Activated CD4-positive, alpha-beta T cell treated with anti-CD3 and anti-CD28 coated beads, Interleukin-2, amount 50 U/mL, for 48 hours (primary cell): ENCODE measurements around the gene STAT4.

Experiments
- DNase-seq, 2 experiments: peaks; one replicate each; pipeline ENCODE4 v3.0.0-alpha.2; 2020

The STAT4 gene

GRCh38 chr2:191038741-191039140 is 112.1 kb downstream of the STAT4 start:
- no peak for DNase-seq

- DNase-seq: no peak
Measured at GRCh38 chr2:191038241-191038725, 112.5 kb downstream of the STAT4 start.

- DNase-seq: no peak
Measured at GRCh38 chr2:191037351-191037750, 113.4 kb downstream of the STAT4 start.

GRCh38 chr2:191036363-191036762 is 114.4 kb downstream of the STAT4 start:
- DNase-seq: no peak

- no peak for DNase-seq
Measured at GRCh38 chr2:191032588-191033429, 118.0 kb downstream of the STAT4 start.

- no peak for DNase-seq
Measured at GRCh38 chr2:191031256-191031655, 119.5 kb downstream of the STAT4 start.

GRCh38 chr2:191030521-191031154 is 120.2 kb downstream of the STAT4 start:
- DNase-seq: no peak

- no peak for DNase-seq
Measured at GRCh38 chr2:191029280-191029950, 121.4 kb downstream of the STAT4 start.

- DNase-seq: no peak
Measured at GRCh38 chr2:191026377-191026776, 124.4 kb downstream of the STAT4 start.

GRCh38 chr2:191025135-191025534 is 125.7 kb downstream of the STAT4 start:
- no peak for DNase-seq

GRCh38 chr2:191023235-191023679 is 127.5 kb downstream of the STAT4 start:
- DNase-seq: no peak

- peak; percentile 53 to 59 for DNase-seq
Measured at GRCh38 chr2:191020742-191021381, 129.9 kb downstream of the STAT4 start.

GRCh38 chr2:191020221-191020741 is 130.5 kb downstream of the STAT4 start:
- peak; percentile 91 to 94 for DNase-seq

- DNase-seq: no peak
Measured at GRCh38 chr2:191019376-191019775, 131.4 kb downstream of the STAT4 start.

- peak in 1 of 2 experiments; percentile 43 for DNase-seq
Measured at GRCh38 chr2:191018643-191019119, 132.1 kb downstream of the STAT4 start.

GRCh38 chr2:191018048-191018447 is 132.7 kb downstream of the STAT4 start:
- no peak for DNase-seq

GRCh38 chr2:191015831-191016230 is 135.0 kb downstream of the STAT4 start:
- DNase-seq: no peak

GRCh38 chr2:191015239-191015638 is 135.6 kb downstream of the STAT4 start:
- no peak for DNase-seq

- no peak for DNase-seq
Measured at GRCh38 chr2:191014653-191015020, 136.2 kb downstream of the STAT4 start.

- DNase-seq: peak; percentile 94 to 96
Measured at GRCh38 chr2:191013932-191014652, 136.7 kb downstream of the STAT4 start, which contains the start of gene STAT1. STAT1 (minus strand) TSS chr2:191014171; CDS start chr2:191010003, 4,168 bp downstream.

- DNase-seq: no peak
Measured at GRCh38 chr2:191013682-191013931, 137.2 kb downstream of the STAT4 start.
